ENCODE measurements around the gene CACNA2D3.

CACNA2D3 gene

GRCh38 chr3:54954521-54954920 is 832.2 kb downstream of the CACNA2D3 start:
- Mint-ChIP-seq H3K27ac (no peak overlapping the region), H3K4me1 (ENCODE audit: low read depth) (no peaks in the 10 kb centered on the region), H3K4me3 (no peak overlapping the region), H3K36me3 (ENCODE audit: low read depth) (no peaks in the 10 kb centered on the region), H3K9me3 (no peaks in the 10 kb centered on the region), H3K27me3 (peaks cover 5% of the 10 kb centered on the region)
- intact Hi-C loops (cut with micrococcal nuclease) = loop anchor here (5.0 kb wide), 1 partner anchor 768 kb away; no protein-coding TSS in a partner anchor

GRCh38 chr3:54955496-54955895 is 833.1 kb downstream of the CACNA2D3 start:
- no peaks in the 10 kb centered on the region for H3K4me1 Mint-ChIP-seq (ENCODE audit: low read depth)
- H3K9me3 Mint-ChIP-seq = no peaks in the 10 kb centered on the region
- H3K4me3 Mint-ChIP-seq = no peak overlapping the region
- intact Hi-C loops (cut with micrococcal nuclease) = no loop called here
- H3K27ac Mint-ChIP-seq = no peak overlapping the region
- H3K27me3 Mint-ChIP-seq = peaks cover 2% of the 10 kb centered on the region
- H3K36me3 Mint-ChIP-seq (ENCODE audit: low read depth) = no peaks in the 10 kb centered on the region

GRCh38 chr3:54955941-54956340 is 833.6 kb downstream of the CACNA2D3 start:
- no peaks in the 10 kb centered on the region for H3K36me3 Mint-ChIP-seq (ENCODE audit: low read depth)
- no peak overlapping the region for H3K27ac Mint-ChIP-seq
- no peaks in the 10 kb centered on the region for H3K27me3 Mint-ChIP-seq
- no peak overlapping the region for H3K4me3 Mint-ChIP-seq
- intact Hi-C loops (cut with micrococcal nuclease) = no loop called here
- H3K9me3 Mint-ChIP-seq = no peaks in the 10 kb centered on the region
- no peaks in the 10 kb centered on the region for H3K4me1 Mint-ChIP-seq (ENCODE audit: low read depth)

GRCh38 chr3:54957711-54958110 is 835.4 kb downstream of the CACNA2D3 start:
- Mint-ChIP-seq H3K27me3 (no peaks in the 10 kb centered on the region), H3K9me3 (no peaks in the 10 kb centered on the region), H3K36me3 (ENCODE audit: low read depth) (no peaks in the 10 kb centered on the region), H3K4me1 (ENCODE audit: low read depth) (no peaks in the 10 kb centered on the region), H3K4me3 (no peak overlapping the region), H3K27ac (no peak overlapping the region)
- intact Hi-C loops (cut with micrococcal nuclease) = no loop called here

- H3K36me3 Mint-ChIP-seq (ENCODE audit: low read depth) = no peaks in the 10 kb centered on the region
- H3K4me1 Mint-ChIP-seq (ENCODE audit: low read depth) = peaks cover 17% of the 10 kb centered on the region
- intact Hi-C loops (cut with micrococcal nuclease) = loop anchor here (5.0 to 10.0 kb wide), 2 partner anchors 37 to 665 kb away; no protein-coding TSS in a partner anchor
- no peaks in the 10 kb centered on the region for H3K9me3 Mint-ChIP-seq
- H3K27ac Mint-ChIP-seq = no peak overlapping the region
- no peak overlapping the region for H3K4me3 Mint-ChIP-seq
- H3K27me3 Mint-ChIP-seq = peaks cover 2% of the 10 kb centered on the region
These were observed 837.7 kb downstream of the CACNA2D3 start for GRCh38 chr3:54960082-54960481.

- H3K27ac Mint-ChIP-seq = no peak overlapping the region
- H3K4me1 Mint-ChIP-seq (ENCODE audit: low read depth) = peaks cover 24% of the 10 kb centered on the region
- no peak overlapping the region for H3K4me3 Mint-ChIP-seq
- H3K27me3 Mint-ChIP-seq = peaks cover 8% of the 10 kb centered on the region
- H3K36me3 Mint-ChIP-seq (ENCODE audit: low read depth) = no peaks in the 10 kb centered on the region
- no peaks in the 10 kb centered on the region for H3K9me3 Mint-ChIP-seq
- intact Hi-C loops (cut with micrococcal nuclease) = loop anchor here (5.0 to 10.0 kb wide), 2 partner anchors 37 to 664 kb away; no protein-coding TSS in a partner anchor
These were observed 838.3 kb downstream of the CACNA2D3 start for GRCh38 chr3:54960701-54961100.

GRCh38 chr3:54962200-54962599 is 839.8 kb downstream of the CACNA2D3 start:
- intact Hi-C loops (cut with micrococcal nuclease) = loop anchor here (5.0 to 10.0 kb wide), 2 partner anchors 35 to 663 kb away; no protein-coding TSS in a partner anchor
- Mint-ChIP-seq H3K36me3 (ENCODE audit: low read depth) (no peaks in the 10 kb centered on the region), H3K27me3 (peaks cover 13% of the 10 kb centered on the region), H3K4me1 (ENCODE audit: low read depth) (peaks cover 37% of the 10 kb centered on the region), H3K4me3 (no peak overlapping the region), H3K27ac (no peak overlapping the region), H3K9me3 (no peaks in the 10 kb centered on the region)

- peaks cover 50% of the 10 kb centered on the region for H3K4me1 Mint-ChIP-seq (ENCODE audit: low read depth)
- H3K9me3 Mint-ChIP-seq = no peaks in the 10 kb centered on the region
- H3K4me3 Mint-ChIP-seq = no peak overlapping the region
- no peaks in the 10 kb centered on the region for H3K36me3 Mint-ChIP-seq (ENCODE audit: low read depth)
- H3K27ac Mint-ChIP-seq = no peak overlapping the region
- intact Hi-C loops (cut with micrococcal nuclease) = loop anchor here (5.0 to 10.0 kb wide), 2 partner anchors 34 to 661 kb away; no protein-coding TSS in a partner anchor
- peaks cover 13% of the 10 kb centered on the region for H3K27me3 Mint-ChIP-seq
These were observed 841.3 kb downstream of the CACNA2D3 start for GRCh38 chr3:54963641-54964040.

- no peaks in the 10 kb centered on the region for H3K9me3 Mint-ChIP-seq
- intact Hi-C loops (cut with micrococcal nuclease) = loop anchor here (5.0 to 10.0 kb wide), 2 partner anchors 33 to 661 kb away; no protein-coding TSS in a partner anchor
These were observed 841.7 kb downstream of the CACNA2D3 start for GRCh38 chr3:54964081-54964480.

GRCh38 chr3:54965746-54966145 is 843.4 kb downstream of the CACNA2D3 start:
- intact Hi-C loops (cut with micrococcal nuclease) = loop anchor here (10.0 kb wide), 1 partner anchor 659 kb away; no protein-coding TSS in a partner anchor
- H3K4me1 Mint-ChIP-seq (ENCODE audit: low read depth) = peaks cover 65% of the 10 kb centered on the region
- no peak overlapping the region for H3K4me3 Mint-ChIP-seq
- H3K27me3 Mint-ChIP-seq = peaks cover 16% of the 10 kb centered on the region
- H3K9me3 Mint-ChIP-seq = no peaks in the 10 kb centered on the region
- no peaks in the 10 kb centered on the region for H3K36me3 Mint-ChIP-seq (ENCODE audit: low read depth)
- no peak overlapping the region for H3K27ac Mint-ChIP-seq

More at GRCh38 chr3:54964081-54964480, 841.7 kb downstream of the CACNA2D3 start:
- Mint-ChIP-seq H3K4me3 (no peak overlapping the region), H3K4me1 (ENCODE audit: low read depth) (peaks cover 54% of the 10 kb centered on the region), H3K27ac (no peak overlapping the region), H3K27me3 (peaks cover 13% of the 10 kb centered on the region), H3K36me3 (ENCODE audit: low read depth) (no peaks in the 10 kb centered on the region)

GRCh38 chr3:54966979-54967378 is 844.6 kb downstream of the CACNA2D3 start:
- intact Hi-C loops (cut with micrococcal nuclease) = loop anchor here (10.0 kb wide), 1 partner anchor 658 kb away; no protein-coding TSS in a partner anchor
- peaks cover 73% of the 10 kb centered on the region for H3K4me1 Mint-ChIP-seq (ENCODE audit: low read depth)
- no peaks in the 10 kb centered on the region for H3K36me3 Mint-ChIP-seq (ENCODE audit: low read depth)
- H3K4me3 Mint-ChIP-seq = no peak overlapping the region
- H3K27ac Mint-ChIP-seq = no peak overlapping the region
- H3K27me3 Mint-ChIP-seq = peaks cover 16% of the 10 kb centered on the region
- H3K9me3 Mint-ChIP-seq = no peaks in the 10 kb centered on the region

GRCh38 chr3:54967731-54968161 is 845.4 kb downstream of the CACNA2D3 start:
- intact Hi-C loops (cut with micrococcal nuclease) = loop anchor here (10.0 kb wide), 1 partner anchor 657 kb away; no protein-coding TSS in a partner anchor
- peak overlapping the region; percentile 37 for H3K27ac Mint-ChIP-seq
- H3K36me3 Mint-ChIP-seq (ENCODE audit: low read depth) = no peaks in the 10 kb centered on the region
- H3K4me3 Mint-ChIP-seq = peak overlapping the region; percentile 61
- peaks cover 73% of the 10 kb centered on the region for H3K4me1 Mint-ChIP-seq (ENCODE audit: low read depth)
- no peaks in the 10 kb centered on the region for H3K9me3 Mint-ChIP-seq
- peaks cover 16% of the 10 kb centered on the region for H3K27me3 Mint-ChIP-seq

- Mint-ChIP-seq H3K36me3 (ENCODE audit: low read depth) (no peaks in the 10 kb centered on the region), H3K4me3 (no peak overlapping the region), H3K27ac (peak overlapping the region; percentile 37), H3K4me1 (ENCODE audit: low read depth) (peaks cover 70% of the 10 kb centered on the region), H3K27me3 (peaks cover 18% of the 10 kb centered on the region), H3K9me3 (no peaks in the 10 kb centered on the region)
- intact Hi-C loops (cut with micrococcal nuclease) = loop anchor here (10.0 kb wide), 1 partner anchor 656 kb away; no protein-coding TSS in a partner anchor
These were observed 846.3 kb downstream of the CACNA2D3 start for GRCh38 chr3:54968546-54969172.

- intact Hi-C loops (cut with micrococcal nuclease) = loop anchor here (2.0 to 10.0 kb wide), 2 partner anchors 15 to 655 kb away; no protein-coding TSS in a partner anchor
- Mint-ChIP-seq H3K36me3 (ENCODE audit: low read depth) (no peaks in the 10 kb centered on the region), H3K9me3 (no peaks in the 10 kb centered on the region), H3K4me1 (ENCODE audit: low read depth) (peaks cover 60% of the 10 kb centered on the region), H3K27ac (no peak overlapping the region), H3K4me3 (no peak overlapping the region), H3K27me3 (peaks cover 18% of the 10 kb centered on the region)
These were observed 847.3 kb downstream of the CACNA2D3 start for GRCh38 chr3:54969652-54970051.

Measured in dendritic cell treated with granulocyte-macrophage colony-stimulating factor and Interleukin-4, amounts not matched to agents 40 ng/mL and 50 ng/mL, for 4 days (primary cell).